SH-SY5Y (cell line): ENCODE data around the gene PIAS1.

ENCODE experiments used
- GATA2 ChIP-seq: IDR thresholded peaks from 2 replicates; pipeline ENCODE4 v1.6.1; 2011; ENCODE audit warnings: mild to moderate bottlenecking, low read depth, low read length
- GATA3 ChIP-seq: IDR thresholded peaks from 2 replicates; pipeline ENCODE4 v1.6.1; 2011; ENCODE audit warnings: low read depth, mild to moderate bottlenecking, low read length, moderate library complexity

- no peak for TF ChIP-seq GATA2
- no peak for TF ChIP-seq GATA3
These were observed 151.9 kb downstream of the PIAS1 start for GRCh38 chr15:68205954-68206539.
